ENCODE measurements around the gene XIRP2.
"Not testable (repeated sequence)": the region's sequence is repeated elsewhere in the genome, so short reads cannot be mapped to it uniquely, and the experiment has no call there.

XIRP2 gene

DNA sequence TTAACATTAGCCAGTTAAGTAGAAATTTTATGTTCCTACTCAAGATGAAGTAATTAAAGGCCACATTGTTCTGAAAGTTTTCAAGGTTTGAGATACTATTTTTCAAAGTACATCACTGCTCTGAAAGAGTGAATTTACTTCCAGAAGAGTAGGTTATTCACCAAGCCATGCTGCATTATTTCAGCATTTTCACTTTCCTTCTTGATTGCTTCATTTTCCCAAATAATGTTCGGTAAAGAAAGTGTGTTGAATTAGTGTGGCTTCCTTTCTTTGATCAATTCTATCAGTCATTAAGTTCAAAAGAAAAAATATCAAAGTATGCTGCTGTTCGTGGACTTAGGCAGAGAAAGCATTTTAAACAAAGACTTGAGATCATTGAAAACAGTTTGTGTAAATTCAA, 310.3 kb downstream of the XIRP2 start:
- DNase-seq: no peak

DNA sequence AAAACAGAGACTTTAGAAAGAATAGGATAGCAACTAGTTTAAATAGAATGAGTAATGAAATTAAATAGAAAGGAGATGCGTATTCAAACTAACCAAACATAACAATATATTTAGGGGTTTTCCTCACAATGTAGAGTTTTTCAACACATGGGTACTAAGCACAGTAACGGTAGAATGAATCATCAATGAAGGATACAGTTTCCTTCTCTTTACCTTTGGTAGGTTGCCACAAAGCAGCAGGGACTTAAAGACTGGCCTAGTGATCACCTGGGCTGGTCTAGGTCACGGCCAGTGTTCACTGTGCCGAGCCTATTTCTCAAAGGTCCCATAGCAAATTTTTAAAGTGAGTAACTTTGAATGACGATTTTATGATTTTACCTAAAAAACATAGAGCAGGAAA, 311.7 kb downstream of the XIRP2 start:
- no peak for DNase-seq

GRCh38 chr2:167209784-167210183, 321.5 kb downstream of the XIRP2 start:
- no peak for DNase-seq

GRCh38 chr2:167212014-167212648, 323.9 kb downstream of the XIRP2 start:
- DNase-seq: no peak

- DNase-seq: no peak
These were observed 327.3 kb downstream of the XIRP2 start for GRCh38 chr2:167215595-167215994.

- DNase-seq: no peak
These were observed 349.2 kb downstream of the XIRP2 start for GRCh38 chr2:167237478-167237877.

- no peak for DNase-seq
These were observed 352.4 kb downstream of the XIRP2 start for GRCh38 chr2:167240671-167241070.

DNA sequence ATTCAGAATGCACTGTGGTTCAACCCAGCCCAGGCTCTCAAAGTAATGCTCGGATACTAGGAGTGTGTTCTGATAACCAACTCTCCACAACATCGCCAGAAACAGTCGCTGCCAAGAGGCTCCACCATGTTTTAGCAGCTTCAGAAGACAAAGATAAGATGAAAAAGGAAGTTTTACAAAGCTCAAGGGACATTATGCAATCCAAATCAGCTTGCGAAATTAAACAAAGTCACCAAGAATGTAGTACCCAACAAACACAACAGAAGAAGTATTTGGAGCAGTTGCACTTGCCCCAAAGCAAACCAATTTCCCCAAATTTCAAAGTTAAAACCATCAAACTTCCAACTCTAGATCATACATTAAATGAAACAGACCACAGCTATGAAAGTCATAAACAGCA, 360.9 kb downstream of the XIRP2 start:
- no peak for DNase-seq

GRCh38 chr2:167253025-167253424, 364.7 kb downstream of the XIRP2 start:
- no peak for DNase-seq

- DNase-seq: no peak
These were observed 366.4 kb downstream of the XIRP2 start for GRCh38 chr2:167254721-167255120.

DNA sequence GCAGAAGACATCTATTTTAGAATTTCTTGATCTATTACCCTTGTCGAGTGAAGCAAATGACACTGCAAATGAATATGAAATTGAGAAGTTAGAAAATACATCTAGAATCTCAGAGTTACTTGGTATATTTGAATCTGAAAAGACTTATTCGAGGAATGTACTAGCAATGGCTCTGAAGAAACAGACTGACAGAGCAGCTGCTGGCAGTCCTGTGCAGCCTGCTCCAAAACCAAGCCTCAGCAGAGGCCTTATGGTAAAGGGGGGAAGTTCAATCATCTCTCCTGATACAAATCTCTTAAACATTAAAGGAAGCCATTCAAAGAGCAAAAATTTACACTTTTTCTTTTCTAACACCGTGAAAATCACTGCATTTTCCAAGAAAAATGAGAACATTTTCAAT, 370.4 kb downstream of the XIRP2 start:
- DNase-seq: no peak

- DNase-seq: no peak
These were observed 376.1 kb downstream of the XIRP2 start for GRCh38 chr2:167264380-167264779.

- DNase-seq: no peak
These were observed 376.7 kb downstream of the XIRP2 start for GRCh38 chr2:167265004-167265403.

DNA sequence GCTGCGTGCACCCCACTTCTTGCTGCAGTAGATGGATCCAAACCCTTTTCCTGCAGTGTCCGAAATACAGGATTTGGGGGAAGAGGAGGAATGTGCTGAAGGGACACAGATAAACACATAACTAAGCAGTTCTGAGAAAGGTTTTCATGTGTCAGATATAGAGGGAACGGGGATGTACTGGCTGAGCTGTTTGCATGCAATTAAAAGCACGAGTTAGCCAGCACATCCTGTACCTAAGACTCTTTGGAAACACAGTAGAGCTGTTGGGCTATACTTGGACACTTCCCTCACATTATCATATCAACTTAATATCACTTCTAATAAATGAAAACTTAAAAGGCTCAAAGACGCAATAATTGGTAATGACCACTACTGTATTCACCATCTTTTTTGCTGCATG, 377.4 kb downstream of the XIRP2 start:
- no peak for DNase-seq

- not testable (repeated sequence) for DNase-seq
These were observed 380.0 kb downstream of the XIRP2 start for GRCh38 chr2:167268245-167268644.

- no peak for DNase-seq
These were observed 383.7 kb downstream of the XIRP2 start for GRCh38 chr2:167271932-167272331.

- DNase-seq: no peak
These were observed 386.8 kb downstream of the XIRP2 start for GRCh38 chr2:167275046-167275445.

GRCh38 chr2:167279810-167280209, 391.5 kb downstream of the XIRP2 start:
- no peak for DNase-seq

- DNase-seq: no peak
These were observed 398.9 kb downstream of the XIRP2 start for GRCh38 chr2:167287212-167287611.

DNA sequence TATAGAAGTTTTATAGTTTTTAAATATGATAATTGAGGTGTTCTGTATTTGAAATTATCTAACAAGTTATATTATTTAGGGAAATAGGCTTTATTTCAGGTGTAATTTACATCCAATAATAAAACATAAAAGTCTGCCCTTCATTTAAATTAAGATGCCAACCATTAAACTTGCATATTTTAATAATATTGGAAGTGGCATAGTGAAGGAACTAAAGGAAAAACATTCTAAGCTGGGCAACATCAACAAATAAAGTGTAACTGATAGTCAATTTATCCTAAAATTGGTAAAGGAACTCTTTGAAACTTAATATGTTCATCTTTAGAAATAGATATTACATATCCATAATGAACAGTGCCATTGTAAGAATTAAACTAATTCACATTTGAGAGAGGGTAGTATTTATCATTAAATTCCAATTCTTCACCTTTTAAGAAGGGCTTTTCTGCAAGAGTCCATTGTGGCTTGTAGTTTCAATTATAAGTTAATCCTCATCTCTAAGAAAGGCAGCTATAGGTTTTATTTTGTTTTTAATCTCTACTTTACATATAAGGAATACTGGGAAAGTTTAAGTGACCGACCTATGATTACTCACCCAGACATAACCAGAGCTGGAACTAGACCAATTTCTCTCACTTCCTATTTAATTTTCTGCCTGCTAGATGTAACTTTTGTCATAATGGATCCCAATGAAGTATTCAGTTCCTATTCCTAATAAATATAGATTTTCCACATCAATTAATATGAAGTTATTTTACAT, 401.6 kb downstream of the XIRP2 start:
- no peak for DNase-seq

DNA sequence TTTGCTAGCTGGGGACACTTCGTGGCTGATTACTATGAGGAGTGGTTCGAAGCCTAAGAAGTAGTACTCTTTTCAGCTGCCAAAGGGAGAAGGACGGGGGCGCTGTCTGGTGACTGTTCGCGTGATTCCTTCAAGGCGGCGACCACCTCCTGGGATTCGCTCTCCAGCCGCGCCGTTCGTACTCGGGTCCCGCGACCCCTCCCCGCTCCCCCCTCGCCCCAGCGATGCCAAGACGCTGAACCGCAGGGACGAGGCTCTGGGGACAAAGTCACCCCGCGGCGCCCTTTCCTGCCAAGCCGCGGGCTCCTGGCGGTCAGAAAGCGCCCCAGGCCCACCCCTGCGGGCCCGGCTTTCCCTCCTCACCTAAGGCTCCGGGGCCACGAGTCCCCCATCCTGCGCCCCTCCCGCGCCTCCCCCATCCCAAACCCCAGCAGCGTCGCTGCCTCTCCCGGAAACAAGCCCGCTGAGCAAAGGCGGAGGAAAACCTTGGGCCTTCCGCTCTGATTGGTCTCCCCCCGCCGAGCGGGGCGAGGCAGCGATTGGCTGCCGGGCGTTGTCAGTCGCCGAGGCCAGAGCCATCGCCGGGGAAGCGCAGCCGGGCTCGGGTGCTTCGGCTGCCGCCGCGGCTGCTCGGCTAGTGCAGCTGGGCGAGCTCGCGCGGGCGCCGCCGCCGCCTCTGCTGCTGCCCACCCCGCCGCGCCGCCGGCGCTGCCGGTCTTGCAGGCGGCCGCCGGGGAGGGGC, 404.3 kb downstream of the XIRP2 start, which contains the start of gene B3GALT1:
B3GALT1 (plus strand) TSS at position 572 of the 742 bp plus-strand sequence.
- no peak for DNase-seq

DNA sequence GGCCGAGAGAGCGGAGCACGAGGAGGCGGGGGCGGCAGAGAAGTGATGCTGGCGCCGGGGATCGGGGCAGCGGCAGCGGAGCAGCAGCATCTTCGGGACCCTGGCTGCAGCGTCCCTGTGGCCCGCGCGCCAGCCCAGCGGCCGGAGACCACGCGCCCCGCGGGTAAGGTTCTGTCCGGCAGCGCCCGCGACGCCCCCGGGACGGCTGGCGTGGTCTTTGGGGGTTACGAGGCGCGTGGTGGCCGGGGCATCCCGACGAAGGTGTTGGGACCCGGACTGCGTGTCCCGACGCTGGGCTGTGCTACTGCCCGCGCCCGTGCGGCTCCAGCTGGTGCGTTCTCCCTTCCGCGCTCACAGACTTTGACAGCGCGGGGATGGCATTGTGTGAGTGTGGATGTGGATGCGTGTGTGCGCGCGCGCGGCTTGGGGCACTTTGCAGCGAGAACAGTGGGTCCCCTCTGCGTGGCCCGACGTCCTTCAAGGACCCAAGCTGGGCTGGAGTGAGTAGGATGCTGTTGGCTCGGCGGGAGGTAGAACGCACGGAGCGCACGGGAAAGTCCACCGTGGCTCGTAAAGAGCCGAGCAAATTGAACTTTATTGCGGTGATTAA, 405.0 kb downstream of the XIRP2 start:
- DNase-seq: no peak
